HG03442 (cell line): Measurements from ENCODE around the gene HTRA2.

Experiments used
- ATAC-seq: cut with Tn5 transposase; IDR thresholded peaks from one replicate; pipeline ENCODE4 v1.9.1; 2021; ENCODE audit warnings: mild to moderate bottlenecking, moderate library complexity; ENCODE audit not compliant: unreplicated experiment

HTRA2 gene

GRCh38 chr2:74515271-74515980 lies 14.3 kb upstream of the HTRA2 start:
- ATAC-seq: peak; percentile 5

GRCh38 chr2:74515981-74516633 lies 13.6 kb upstream of the HTRA2 start:
- ATAC-seq: peak; percentile 57

- ATAC-seq: no peak
Observed at GRCh38 chr2:74516650-74517049, 13.1 kb upstream of the HTRA2 start.

GRCh38 chr2:74522516-74522915 lies 7.2 kb upstream of the HTRA2 start:
- no peak for ATAC-seq

GRCh38 chr2:74524005-74524404 lies 5.7 kb upstream of the HTRA2 start:
- ATAC-seq: no peak

GRCh38 chr2:74524955-74525716 lies 4.6 kb upstream of the HTRA2 start:
- no peak for ATAC-seq

GRCh38 chr2:74525717-74526648 lies 3.8 kb upstream of the HTRA2 start, which contains the start of gene DQX1:
Gene DQX1, minus strand, starts transcription at chr2:74526231. Its CDS starts 502 bp downstream, at chr2:74525729.
- no peak for ATAC-seq

GRCh38 chr2:74526649-74527230 lies 3.0 kb upstream of the HTRA2 start:
- ATAC-seq: no peak

GRCh38 chr2:74527741-74528140 lies 2.0 kb upstream of the HTRA2 start:
- ATAC-seq: no peak

GRCh38 chr2:74528600-74529356 lies 955 bp upstream of the HTRA2 start:
- ATAC-seq: peak; percentile 5

GRCh38 chr2:74530239-74531187 lies 780 bp downstream of the HTRA2 start:
- ATAC-seq: peak; percentile 24

GRCh38 chr2:74531666-74532065 lies 1.9 kb downstream of the HTRA2 start:
- ATAC-seq: no peak

- no peak for ATAC-seq
Observed at GRCh38 chr2:74532222-74532621, 2.5 kb downstream of the HTRA2 start.

GRCh38 chr2:74533464-74533863 lies 3.7 kb downstream of the HTRA2 start:
- ATAC-seq: no peak

- no peak for ATAC-seq
Observed at GRCh38 chr2:74534411-74534810, 4.7 kb downstream of the HTRA2 start.

GRCh38 chr2:74535440-74535965 lies 5.8 kb downstream of the HTRA2 start:
- no peak for ATAC-seq

- no peak for ATAC-seq
Observed at GRCh38 chr2:74536166-74536950, 6.6 kb downstream of the HTRA2 start.
